Tibial artery (tissue), 4 donors: ENCODE measurements around the gene DMGDH.

Experiments used
- DNase-seq, 2 donors: peaks; one replicate each; pipeline ENCODE4 v3.0.0-alpha.2; 2019
- H3K27ac ChIP-seq, 2 donors: fragments of 200-600 bp; sonication (generic) in 1 of 2; 1 replicate in 1 of 2; 2 replicates in 1 of 2; pipeline ENCODE4 v1.5.1; 2018 to 2019; ENCODE audit warnings: mild to moderate bottlenecking in 1 of 2
- H3K27me3 ChIP-seq, 2 donors: fragments of 200-600 bp; sonication (generic) in 1 of 2; one replicate each; pipeline versions ENCODE4 v1.5.1 to v1.6.0; 2016 to 2019
- H3K36me3 ChIP-seq, 3 donors: fragments of 200-600 bp; sonication (generic) in 2 of 3; one replicate each; pipeline ENCODE4 v1.5.1; 2016 to 2019; ENCODE audit warnings: mild to moderate bottlenecking in 2 of 3
- H3K4me1 ChIP-seq, 4 donors: fragments of 200-600 bp; sonication (generic) in 2 of 4; 1 replicate in 3 of 4; 2 replicates in 1 of 4; pipeline ENCODE4 v1.5.1; 2016 to 2019
- H3K4me3 ChIP-seq, 2 donors: fragments of 200-600 bp; sonication (generic) in 1 of 2; 1 replicate in 1 of 2; 2 replicates in 1 of 2; pipeline ENCODE4 v1.5.1; 2018 to 2019; ENCODE audit warnings: mild to moderate bottlenecking in 2 of 2
- H3K9me3 ChIP-seq, 3 donors: fragments of 200-600 bp; sonication (generic) in 1 of 3; one replicate each; pipeline ENCODE4 v1.5.1; 2016 to 2019
- CTCF ChIP-seq, 2 experiments: fragments of 200-600 bp in 1 of 2; fragments of 450-650 bp in 1 of 2; IDR thresholded peaks; one replicate each; pipeline ENCODE4 v1.5.1; 2017 to 2019; ENCODE audit warnings: antibody characterized with exemption in 2 of 2, mild to moderate bottlenecking in 1 of 2, moderate library complexity in 1 of 2
- intact Hi-C: fragments of 100-400 bp; cut with DNase I; formaldehyde crosslinking; loops from one replicate; pipeline ENCODE4 v1.15.0; 2023; ENCODE audit warnings: low total_unique reads

Gene DMGDH

GRCh38 chr5:79023348-79023747, 46.1 kb downstream of the DMGDH start:
- intact Hi-C loops: loop anchor here (10.0 kb wide), 1 partner anchor 441 kb away; no protein-coding TSS in a partner anchor
- no peak overlapping the region for H3K4me3 ChIP-seq
- H3K36me3 ChIP-seq: no peaks in the 10 kb centered on the region
- H3K9me3 ChIP-seq: no peaks in the 10 kb centered on the region
- peaks cover 0 to 2% of the 10 kb centered on the region in 2 donors for H3K27me3 ChIP-seq
- no peak for DNase-seq
- TF ChIP-seq CTCF (IDR thresholded peaks at IDR 0.05): no peak
- H3K27ac ChIP-seq: no peak overlapping the region
- H3K4me1 ChIP-seq: peaks cover 0 to 16% (median 5%) of the 10 kb centered on the region in 4 donors

DNA sequence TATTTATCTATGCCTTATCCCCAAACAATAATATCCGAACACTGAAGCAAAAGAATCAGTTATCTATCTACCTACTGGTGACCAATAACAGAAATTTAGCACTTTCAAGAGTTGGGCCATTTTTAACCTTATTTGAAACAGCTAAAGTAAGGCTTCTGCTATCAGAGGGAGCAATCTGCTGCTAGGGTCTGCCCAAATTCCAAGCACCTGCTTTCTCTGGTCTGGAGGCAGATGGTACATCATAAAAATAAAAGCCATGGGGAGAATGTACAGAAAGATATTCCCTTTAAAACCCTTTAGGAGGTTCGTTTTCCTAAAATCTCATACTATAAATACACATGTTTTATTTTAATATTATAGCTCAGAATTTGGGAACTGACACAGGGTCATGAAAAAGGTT, 46.7 kb downstream of the DMGDH start:
- peaks cover 0 to 16% (median 5%) of the 10 kb centered on the region in 4 donors for H3K4me1 ChIP-seq
- H3K27me3 ChIP-seq: peaks cover 0 to 2% of the 10 kb centered on the region in 2 donors
- intact Hi-C loops: loop anchor here (10.0 kb wide), 1 partner anchor 442 kb away; no protein-coding TSS in a partner anchor
- H3K4me3 ChIP-seq: no peak overlapping the region
- no peak for TF ChIP-seq CTCF (IDR thresholded peaks at IDR 0.05)
- no peak overlapping the region for H3K27ac ChIP-seq
- DNase-seq: no peak
- H3K36me3 ChIP-seq: no peaks in the 10 kb centered on the region
- H3K9me3 ChIP-seq: no peaks in the 10 kb centered on the region

DNA sequence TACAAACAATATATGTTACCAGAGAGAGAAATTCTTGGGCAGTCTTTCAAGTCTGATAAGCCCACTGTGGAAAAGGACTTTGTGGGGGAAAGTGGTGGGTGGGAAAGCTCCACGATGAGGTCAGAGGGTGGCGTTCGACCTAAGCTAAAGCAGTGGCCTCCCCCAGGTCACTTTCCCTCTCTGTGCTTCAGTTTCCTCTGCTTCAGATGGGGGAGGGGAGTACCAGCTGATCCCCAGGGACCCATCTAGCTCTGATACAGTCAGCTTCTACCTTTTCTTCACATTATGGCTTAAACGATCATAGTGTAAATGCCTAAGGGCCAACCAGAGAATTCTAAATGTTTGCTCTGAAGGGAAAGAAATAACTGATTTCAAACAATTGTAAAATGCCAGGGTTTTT, 47.7 kb downstream of the DMGDH start:
- Histone ChIP-seq H3K9me3 (no peaks in the 10 kb centered on the region), H3K27ac (no peak overlapping the region), H3K36me3 (no peaks in the 10 kb centered on the region), H3K27me3 (peaks cover 0 to 2% of the 10 kb centered on the region in 2 donors), H3K4me3 (no peak overlapping the region), H3K4me1 (peaks cover 0 to 16% (median 5%) of the 10 kb centered on the region in 4 donors)
- intact Hi-C loops: loop anchor here (10.0 kb wide), 1 partner anchor 443 kb away; no protein-coding TSS in a partner anchor
- no peak for DNase-seq
- TF ChIP-seq CTCF (IDR thresholded peaks at IDR 0.05): no peak

- Histone ChIP-seq H3K27me3 (peaks cover 0 to 2% of the 10 kb centered on the region in 2 donors), H3K4me3 (peak overlapping the region; percentile 7 to 24), H3K9me3 (no peaks in the 10 kb centered on the region), H3K27ac (no peak overlapping the region), H3K36me3 (no peaks in the 10 kb centered on the region), H3K4me1 (peaks cover 0 to 16% (median 5%) of the 10 kb centered on the region in 4 donors)
- peak; percentile 52 to 67 for TF ChIP-seq CTCF (IDR thresholded peaks at IDR 0.05)
- DNase-seq: peak; percentile 51 to 66
- intact Hi-C loops: loop anchor here (10.0 kb wide), 1 partner anchor 444 kb away; no protein-coding TSS in a partner anchor
These were observed 48.5 kb downstream of the DMGDH start for GRCh38 chr5:79020861-79021561.

DNA sequence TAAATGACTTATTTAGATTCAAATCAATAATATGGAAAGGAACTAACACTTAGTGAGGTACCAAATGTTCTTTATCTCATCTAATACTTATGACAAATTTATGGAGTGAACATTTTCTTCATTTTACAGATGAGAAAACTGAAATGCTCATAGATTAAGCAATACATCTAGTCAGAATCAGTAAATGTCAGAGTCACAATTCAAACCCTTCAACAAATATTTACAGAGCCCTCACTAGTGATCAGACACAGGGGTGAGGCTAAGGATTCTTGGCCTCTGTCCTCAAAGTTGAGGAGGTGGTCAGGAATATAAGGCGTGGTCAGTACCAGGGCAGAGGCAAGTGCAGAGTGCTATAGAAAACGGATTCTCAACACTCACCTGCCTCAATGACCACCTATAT, 54.8 kb downstream of the DMGDH start:
- H3K36me3 ChIP-seq: no peaks in the 10 kb centered on the region
- H3K4me1 ChIP-seq: no peaks in the 10 kb centered on the region
- no peak overlapping the region for H3K4me3 ChIP-seq
- DNase-seq: no peak
- intact Hi-C loops: no loop called here
- peaks cover 0 to 9% (median 0%) of the 10 kb centered on the region in 3 donors for H3K9me3 ChIP-seq
- H3K27me3 ChIP-seq: no peaks in the 10 kb centered on the region
- no peak for TF ChIP-seq CTCF (IDR thresholded peaks at IDR 0.05)
- H3K27ac ChIP-seq: no peak overlapping the region
